Measurements from ENCODE around the gene KLHDC7B. TPM values are rescaled to one million over a fixed set of nuclear protein-coding genes. Genes with fewer than 3 reads are reported as not detected.

Gene KLHDC7B
- 1 to 10 TPM; 7.0 to 7.5 TPM for total RNA-seq
- 1 to 10 TPM; 4.3 to 7.5 TPM for polyA plus RNA-seq

- Histone ChIP-seq H3K9me3 (ENCODE audit: control insufficient read depth in 1 of 2, low read length in 2 of 2) (no peaks in the 10 kb centered on the region), H3K36me3 (ENCODE audit: insufficient read depth, low read length) (no peaks in the 10 kb centered on the region), H3K4me3 (ENCODE audit: low read length in 2 of 2) (peak within 1 kb of the TSS; percentile 24 to 51), H3K27me3 (ENCODE audit: insufficient read depth, low read length) (no peaks in the 10 kb centered on the region), H3K4me1 (ENCODE audit: insufficient read depth, low read length) (peaks cover 53% of the 10 kb centered on the region), H3K27ac (ENCODE audit: low read depth, low read length) (peak within 1 kb of the TSS; percentile 59)
- intact Hi-C loops (cut with micrococcal nuclease): loop anchor here (2.0 to 5.0 kb wide), 2 partner anchors 17 to 38 kb away; partner anchors contain the start of genes LMF2, NCAPH2 and SYCE3
- POLR2A ChIA-PET (ENCODE audit: partially characterized antibody): interaction anchor here (1.0 to 2.8 kb wide), 8 partner anchors 13 to 75 kb away, joined by 3 to 27 read pairs (median 9); partner anchors contain the start of genes LMF2, NCAPH2, SCO2 and SYCE3
- no peaks in the 10 kb centered on the region for H3K27me3 Mint-ChIP-seq
- CTCF ChIA-PET (ENCODE audit: partially characterized antibody): interaction anchor here (0.7 to 2.7 kb wide), 6 partner anchors 15 to 305 kb away, joined by 3 to 23 read pairs (median 3); partner anchors contain the start of genes SCO2 and SYCE3
- no peaks in the 10 kb centered on the region for H3K9me3 Mint-ChIP-seq
- no peaks in the 10 kb centered on the region for H3K36me3 Mint-ChIP-seq
- peak within 1 kb of the TSS; percentile 36 to 79 (median 69) for H3K4me3 Mint-ChIP-seq
- H3K27ac Mint-ChIP-seq: peak within 1 kb of the TSS; percentile 70 to 91 (median 86)
- peaks cover 28 to 58% (median 38%) of the 10 kb centered on the region in 4 donors for H3K4me1 Mint-ChIP-seq
- DNase-seq: no peak
Observed at GRCh38 chr22:50545522-50546325, at the start of gene KLHDC7B. TSS of gene KLHDC7B (plus strand) at chr22:50545899. CDS start at chr22:50546244, 345 bp downstream.

GRCh38 chr22:50497093-50497492 is 48.6 kb upstream of the KLHDC7B start:
- intact Hi-C loops (cut with micrococcal nuclease): loop anchor here (5.0 to 10.0 kb wide), 2 partner anchors 52 to 225 kb away; partner anchors contain the start of gene MAPK11
- H3K27ac Mint-ChIP-seq: no peak overlapping the region
- peaks cover 0 to 3% of the 10 kb centered on the region in 2 donors for H3K36me3 Mint-ChIP-seq
- H3K9me3 Mint-ChIP-seq: no peaks in the 10 kb centered on the region
- CTCF ChIA-PET (ENCODE audit: partially characterized antibody): interaction anchor here (0.7 to 3.7 kb wide), 23 partner anchors 11 to 306 kb away, joined by 3 to 25 read pairs (median 5); partner anchors contain the start of genes HDAC10, LMF2, MIOX and NCAPH2
- H3K4me1 Mint-ChIP-seq: peaks cover 0 to 5% (median under 1%) of the 10 kb centered on the region in 4 donors
- H3K4me3 ChIP-seq (ENCODE audit: low read length in 2 of 2): no peak overlapping the region
- H3K4me1 ChIP-seq (ENCODE audit: insufficient read depth, low read length): peaks cover 3% of the 10 kb centered on the region
- no peak overlapping the region for H3K27ac ChIP-seq (ENCODE audit: low read depth, low read length)
- H3K36me3 ChIP-seq (ENCODE audit: insufficient read depth, low read length): no peaks in the 10 kb centered on the region
- DNase-seq: no peak
- POLR2A ChIA-PET (ENCODE audit: partially characterized antibody): interaction anchor here (1.5 to 3.4 kb wide), 3 partner anchors 27 to 124 kb away, joined by 5 to 21 read pairs (median 12); partner anchors contain the start of gene SCO2
- H3K9me3 ChIP-seq (ENCODE audit: control insufficient read depth in 1 of 2, low read length in 2 of 2): no peaks in the 10 kb centered on the region
- no peaks in the 10 kb centered on the region for H3K27me3 Mint-ChIP-seq
- no peaks in the 10 kb centered on the region for H3K27me3 ChIP-seq (ENCODE audit: insufficient read depth, low read length)
- no peak overlapping the region for H3K4me3 Mint-ChIP-seq

GRCh38 chr22:50498322-50498890 is 47.3 kb upstream of the KLHDC7B start:
- H3K27me3 Mint-ChIP-seq: no peaks in the 10 kb centered on the region
- peak overlapping the region in 1 of 7 donors; percentile 30 for H3K27ac Mint-ChIP-seq
- peak; percentile 66 to 69 (median 68) for DNase-seq
- ChIA-PET CTCF (ENCODE audit: partially characterized antibody) (interaction anchor here (0.8 to 3.7 kb wide), 43 partner anchors 9 to 311 kb away, joined by 3 to 25 read pairs (median 5); partner anchors contain the start of genes HDAC10, LMF2, MIOX and NCAPH2), POLR2A (ENCODE audit: partially characterized antibody) (interaction anchor here (0.9 to 3.4 kb wide), 13 partner anchors 9 to 254 kb away, joined by 3 to 21 read pairs (median 5); partner anchors contain the start of genes ADM2, HDAC10, LMF2 and NCAPH2)
- no peak overlapping the region for H3K4me3 Mint-ChIP-seq
- Histone ChIP-seq H3K4me1 (ENCODE audit: insufficient read depth, low read length) (peaks cover 3% of the 10 kb centered on the region), H3K9me3 (ENCODE audit: control insufficient read depth in 1 of 2, low read length in 2 of 2) (no peaks in the 10 kb centered on the region), H3K27me3 (ENCODE audit: insufficient read depth, low read length) (no peaks in the 10 kb centered on the region), H3K36me3 (ENCODE audit: insufficient read depth, low read length) (peaks cover 5% of the 10 kb centered on the region), H3K27ac (ENCODE audit: low read depth, low read length) (no peak overlapping the region), H3K4me3 (ENCODE audit: low read length in 2 of 2) (no peak overlapping the region)
- H3K4me1 Mint-ChIP-seq: peaks cover 0 to 5% (median under 1%) of the 10 kb centered on the region in 4 donors
- intact Hi-C loops (cut with micrococcal nuclease): loop anchor here (1.0 to 10.0 kb wide), 9 partner anchors 28 to 349 kb away; partner anchors contain the start of gene MAPK11
- H3K36me3 Mint-ChIP-seq: peaks cover 0 to 3% of the 10 kb centered on the region in 2 donors
- no peaks in the 10 kb centered on the region for H3K9me3 Mint-ChIP-seq

GRCh38 chr22:50500452-50500851 is 45.2 kb upstream of the KLHDC7B start:
- POLR2A ChIA-PET (ENCODE audit: partially characterized antibody): interaction anchor here (1.0 to 3.4 kb wide), 4 partner anchors 26 to 121 kb away, joined by 3 to 21 read pairs (median 14); partner anchors contain the start of gene SCO2
- peaks cover 0 to 3% of the 10 kb centered on the region in 2 donors for H3K36me3 Mint-ChIP-seq
- Histone ChIP-seq H3K4me3 (ENCODE audit: low read length in 2 of 2) (no peak overlapping the region), H3K36me3 (ENCODE audit: insufficient read depth, low read length) (peaks cover 16% of the 10 kb centered on the region), H3K27me3 (ENCODE audit: insufficient read depth, low read length) (no peaks in the 10 kb centered on the region), H3K27ac (ENCODE audit: low read depth, low read length) (no peak overlapping the region), H3K9me3 (ENCODE audit: control insufficient read depth in 1 of 2, low read length in 2 of 2) (no peaks in the 10 kb centered on the region), H3K4me1 (ENCODE audit: insufficient read depth, low read length) (peaks cover 3% of the 10 kb centered on the region)
- no peak overlapping the region for H3K4me3 Mint-ChIP-seq
- peaks cover 0 to 5% (median under 1%) of the 10 kb centered on the region in 4 donors for H3K4me1 Mint-ChIP-seq
- DNase-seq: no peak
- H3K27ac Mint-ChIP-seq: peak overlapping the region in 1 of 7 donors; percentile 30
- CTCF ChIA-PET (ENCODE audit: partially characterized antibody): interaction anchor here (1.3 to 1.9 kb wide), 5 partner anchors 18 to 120 kb away, joined by 3 to 10 read pairs (median 5); partner anchors contain the start of genes SCO2 and SYCE3
- no peaks in the 10 kb centered on the region for H3K27me3 Mint-ChIP-seq
- no peaks in the 10 kb centered on the region for H3K9me3 Mint-ChIP-seq
- intact Hi-C loops (cut with micrococcal nuclease): no loop called here

GRCh38 chr22:50502096-50502495 is 43.6 kb upstream of the KLHDC7B start:
- intact Hi-C loops (cut with micrococcal nuclease): no loop called here
- CTCF ChIA-PET (ENCODE audit: partially characterized antibody): no interaction called here
- POLR2A ChIA-PET (ENCODE audit: partially characterized antibody): interaction anchor here (1.9 to 3.2 kb wide), 3 partner anchors 23 to 119 kb away, joined by 5 to 11 read pairs (median 7); partner anchors contain the start of gene SCO2

GRCh38 chr22:50502628-50503474 is 42.8 kb upstream of the KLHDC7B start:
- CTCF ChIA-PET (ENCODE audit: partially characterized antibody): interaction anchor here (1.3 kb wide), 1 partner anchor 23 kb away, joined by 5 read pairs; the partner anchor contains the start of gene SCO2
- no peaks in the 10 kb centered on the region for H3K27me3 Mint-ChIP-seq
- H3K27ac ChIP-seq (ENCODE audit: low read depth, low read length): no peak overlapping the region
- POLR2A ChIA-PET (ENCODE audit: partially characterized antibody): interaction anchor here (0.9 to 2.1 kb wide), 3 partner anchors 23 to 118 kb away, joined by 3 to 7 read pairs (median 5); partner anchors contain the start of gene SCO2
- intact Hi-C loops (cut with micrococcal nuclease): no loop called here
- H3K4me1 Mint-ChIP-seq: peaks cover 1 to 9% (median 6%) of the 10 kb centered on the region in 4 donors
- H3K36me3 ChIP-seq (ENCODE audit: insufficient read depth, low read length): peaks cover 22% of the 10 kb centered on the region
- H3K4me1 ChIP-seq (ENCODE audit: insufficient read depth, low read length): peaks cover 18% of the 10 kb centered on the region
- peaks cover 0 to 10% of the 10 kb centered on the region in 2 donors for H3K36me3 Mint-ChIP-seq
- no peaks in the 10 kb centered on the region for H3K9me3 ChIP-seq (ENCODE audit: control insufficient read depth in 1 of 2, low read length in 2 of 2)
- no peaks in the 10 kb centered on the region for H3K9me3 Mint-ChIP-seq
- H3K4me3 Mint-ChIP-seq: no peak overlapping the region
- no peak overlapping the region for H3K4me3 ChIP-seq (ENCODE audit: low read length in 2 of 2)
- no peak for DNase-seq
- no peak overlapping the region for H3K27ac Mint-ChIP-seq
- H3K27me3 ChIP-seq (ENCODE audit: insufficient read depth, low read length): no peaks in the 10 kb centered on the region

More at GRCh38 chr22:50502096-50502495, 43.6 kb upstream of the KLHDC7B start:
- Histone ChIP-seq H3K36me3 (ENCODE audit: insufficient read depth, low read length) (peaks cover 22% of the 10 kb centered on the region), H3K27ac (ENCODE audit: low read depth, low read length) (no peak overlapping the region), H3K27me3 (ENCODE audit: insufficient read depth, low read length) (no peaks in the 10 kb centered on the region), H3K4me3 (ENCODE audit: low read length in 2 of 2) (no peak overlapping the region), H3K4me1 (ENCODE audit: insufficient read depth, low read length) (peaks cover 17% of the 10 kb centered on the region), H3K9me3 (ENCODE audit: control insufficient read depth in 1 of 2, low read length in 2 of 2) (no peaks in the 10 kb centered on the region)
- no peaks in the 10 kb centered on the region for H3K9me3 Mint-ChIP-seq
- H3K27me3 Mint-ChIP-seq: no peaks in the 10 kb centered on the region
- DNase-seq: no peak
- no peak overlapping the region for H3K27ac Mint-ChIP-seq
- peaks cover 0 to 6% of the 10 kb centered on the region in 2 donors for H3K36me3 Mint-ChIP-seq
- H3K4me1 Mint-ChIP-seq: peaks cover under 1 to 7% (median 4%) of the 10 kb centered on the region in 4 donors
- H3K4me3 Mint-ChIP-seq: no peak overlapping the region

All from CD4-positive, alpha-beta memory T cell (primary cell).